ENCODE results near the gene SEC11C.
"Not testable (repeated sequence)": the region's sequence is repeated elsewhere in the genome, so short reads cannot be mapped to it uniquely, and the experiment has no call there.

SEC11C gene

DNA sequence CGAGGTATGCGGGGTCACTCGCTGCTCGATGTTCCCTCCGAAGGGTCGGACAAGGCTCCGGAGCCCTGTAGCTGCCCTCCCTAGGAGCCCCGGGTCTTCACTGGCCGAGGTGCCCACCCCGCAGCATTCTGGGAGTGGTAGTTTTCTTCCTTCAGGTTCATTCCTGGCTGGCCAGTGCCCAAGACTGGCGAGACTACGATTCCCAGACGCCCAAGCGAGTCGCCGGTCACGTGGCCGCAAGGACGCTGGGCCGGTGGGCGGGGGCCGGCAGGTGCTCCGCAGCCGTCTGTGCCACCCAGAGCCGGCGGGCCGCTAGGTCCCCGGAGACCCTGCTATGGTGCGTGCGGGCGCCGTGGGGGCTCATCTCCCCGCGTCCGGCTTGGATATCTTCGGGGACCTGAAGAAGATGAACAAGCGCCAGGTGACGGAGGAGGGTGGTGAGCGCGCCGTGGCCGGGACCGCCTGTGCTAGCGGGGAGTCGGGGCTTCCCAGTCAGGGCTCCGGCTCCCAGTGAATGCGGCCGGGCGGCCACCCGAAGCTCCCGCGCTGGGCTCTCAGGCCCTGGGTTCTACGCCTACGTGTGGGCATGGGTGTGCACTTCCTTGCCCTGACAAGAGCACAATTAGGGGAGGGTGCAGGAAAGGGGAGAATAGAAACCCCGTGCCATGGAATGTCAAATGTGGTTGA is at the start of gene SEC11C:
SEC11C (plus strand) TSS at position 270 of the 687 bp plus-strand sequence; CDS start at position 335, 65 bp downstream.
- peak; percentile 96 for DNase-seq (ENCODE audit: low spot score)

- no peak for DNase-seq (ENCODE audit: low spot score)
Observed at GRCh38 chr18:59090966-59091603, 48.6 kb upstream of the SEC11C start.

GRCh38 chr18:59093668-59094067 is 46.0 kb upstream of the SEC11C start:
- DNase-seq (ENCODE audit: low spot score): no peak

- DNase-seq (ENCODE audit: low spot score): no peak
Observed at GRCh38 chr18:59094569-59094968, 45.1 kb upstream of the SEC11C start.

GRCh38 chr18:59096098-59096789 is 43.4 kb upstream of the SEC11C start:
- no peak for DNase-seq (ENCODE audit: low spot score)

DNA sequence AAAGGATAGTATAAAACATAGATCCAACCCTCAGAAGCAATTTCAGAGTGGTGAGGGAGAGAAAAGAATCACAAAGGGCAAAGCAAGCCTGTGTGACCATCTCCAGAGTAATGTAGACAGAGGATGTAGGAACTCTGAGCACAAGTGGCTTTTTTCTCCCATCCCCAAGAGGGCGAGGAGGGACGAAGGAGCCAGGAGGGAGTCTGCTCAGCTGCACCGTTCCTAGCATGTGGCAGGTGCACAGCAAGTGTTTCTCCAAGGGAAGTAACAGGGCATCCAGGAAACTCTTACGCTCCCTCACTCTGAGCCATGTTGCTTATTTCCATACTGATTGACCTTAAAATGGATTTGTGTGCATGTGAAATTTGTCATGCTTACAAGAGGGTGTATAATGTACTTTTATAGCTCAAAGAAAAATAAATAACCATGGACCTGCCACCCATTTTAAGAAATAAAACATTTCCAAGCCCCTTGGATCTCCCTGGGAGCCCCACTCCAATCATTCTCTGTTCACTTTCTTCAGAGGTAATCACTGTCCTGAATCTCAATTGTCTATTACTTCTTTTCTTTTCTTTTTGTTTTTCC is 37.8 kb upstream of the SEC11C start:
- no peak for DNase-seq (ENCODE audit: low spot score)

DNA sequence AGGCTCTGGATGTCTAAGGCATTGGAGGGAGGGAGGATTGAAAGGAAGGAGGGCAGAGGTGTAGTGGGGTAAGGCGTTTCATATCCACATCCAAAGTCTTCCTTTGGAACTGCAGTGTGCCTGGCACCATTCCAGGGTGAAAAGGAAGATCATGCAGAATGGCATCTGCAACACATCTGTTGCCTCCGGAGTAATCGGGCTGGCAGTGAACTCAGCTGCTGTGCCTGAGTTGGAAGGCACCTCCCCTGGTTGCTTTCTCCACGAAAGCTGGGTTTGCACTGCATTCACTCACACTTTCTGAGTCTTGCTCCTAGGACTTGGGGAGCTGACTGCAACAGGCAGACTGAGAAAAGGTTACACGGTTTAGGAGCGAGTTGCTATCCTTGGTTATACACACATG is 30.3 kb upstream of the SEC11C start:
- DNase-seq (ENCODE audit: low spot score): no peak

DNA sequence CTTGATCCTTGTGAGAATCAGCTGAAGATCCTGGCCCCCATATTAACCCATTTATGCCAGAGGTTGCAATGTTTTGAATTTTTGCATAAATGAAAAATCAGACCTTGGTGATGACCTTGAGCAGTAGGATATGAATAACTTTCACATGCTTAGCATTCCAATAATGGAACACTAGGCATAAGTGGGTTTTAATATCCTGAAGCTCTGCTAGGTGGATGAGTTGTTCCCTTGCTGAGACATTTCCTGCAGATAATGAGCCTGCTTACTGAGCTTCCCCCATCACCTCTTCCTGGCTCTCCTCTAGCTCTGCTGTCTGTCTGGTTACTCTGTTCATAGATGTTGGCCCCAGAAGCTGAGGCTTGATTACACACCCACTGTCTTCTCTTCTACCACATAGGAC is 25.5 kb upstream of the SEC11C start:
- no peak for DNase-seq (ENCODE audit: low spot score)

DNA sequence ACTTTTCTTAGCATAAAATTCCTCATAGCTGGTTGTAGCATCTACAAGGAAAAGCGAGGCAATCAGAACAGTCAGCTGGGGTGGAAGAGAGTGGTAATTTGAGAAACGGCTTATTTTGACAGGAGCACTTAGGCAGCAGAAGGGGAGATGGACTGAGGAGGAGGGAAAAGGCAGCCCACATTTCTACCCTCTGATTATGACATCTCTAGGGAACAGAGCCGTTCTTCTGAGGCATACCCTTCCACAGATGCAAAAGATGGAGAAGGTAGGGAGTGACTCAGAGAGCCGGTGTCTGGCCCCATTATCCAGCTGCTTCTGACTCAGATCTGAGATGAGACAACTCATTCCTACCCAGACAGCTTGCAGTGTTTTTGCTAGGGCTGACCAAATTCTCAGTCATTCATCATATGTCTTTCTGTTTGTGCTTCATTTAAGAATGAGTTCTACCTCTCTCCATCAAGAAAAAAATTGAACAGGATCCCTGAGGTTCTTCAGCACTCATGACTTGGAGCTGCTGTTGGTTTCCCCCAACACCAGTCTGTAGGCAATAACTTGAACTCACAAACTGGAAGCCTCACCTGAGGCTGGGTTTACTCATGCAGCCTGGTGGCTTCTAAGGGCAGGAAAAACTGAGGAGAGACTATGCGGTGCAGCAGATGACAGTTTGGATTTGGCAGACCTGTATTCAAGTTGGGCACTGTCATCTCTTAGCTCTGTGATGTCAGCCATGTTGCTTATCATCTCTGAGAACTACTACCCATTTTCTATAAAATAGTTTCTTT is 15.9 kb upstream of the SEC11C start:
- no peak for DNase-seq (ENCODE audit: low spot score)

DNA sequence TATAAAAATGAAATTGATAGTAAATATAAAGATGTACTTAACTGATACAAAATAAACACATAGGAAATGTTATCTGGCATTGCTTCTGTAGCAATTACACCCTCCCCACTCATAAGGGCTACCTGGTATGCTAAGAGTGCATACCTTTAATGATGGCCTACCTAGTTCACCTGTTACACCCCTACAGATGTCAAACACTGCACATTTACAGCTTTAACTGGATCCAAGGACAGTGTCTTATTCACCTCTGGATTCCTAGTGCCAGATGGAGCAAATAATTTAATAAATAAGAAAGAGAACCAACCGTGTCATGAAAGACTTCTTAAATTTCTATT is 15.3 kb upstream of the SEC11C start:
- DNase-seq (ENCODE audit: low spot score): no peak

GRCh38 chr18:59127047-59127446 is 12.6 kb upstream of the SEC11C start:
- no peak for DNase-seq (ENCODE audit: low spot score)

GRCh38 chr18:59129951-59130703 is 9.6 kb upstream of the SEC11C start:
- DNase-seq (ENCODE audit: low spot score): no peak

- no peak for DNase-seq (ENCODE audit: low spot score)
Observed at GRCh38 chr18:59132810-59133465, 6.7 kb upstream of the SEC11C start.

GRCh38 chr18:59139291-59139614 is 431 bp upstream of the SEC11C start:
- peak; percentile 92 for DNase-seq (ENCODE audit: low spot score)

DNA sequence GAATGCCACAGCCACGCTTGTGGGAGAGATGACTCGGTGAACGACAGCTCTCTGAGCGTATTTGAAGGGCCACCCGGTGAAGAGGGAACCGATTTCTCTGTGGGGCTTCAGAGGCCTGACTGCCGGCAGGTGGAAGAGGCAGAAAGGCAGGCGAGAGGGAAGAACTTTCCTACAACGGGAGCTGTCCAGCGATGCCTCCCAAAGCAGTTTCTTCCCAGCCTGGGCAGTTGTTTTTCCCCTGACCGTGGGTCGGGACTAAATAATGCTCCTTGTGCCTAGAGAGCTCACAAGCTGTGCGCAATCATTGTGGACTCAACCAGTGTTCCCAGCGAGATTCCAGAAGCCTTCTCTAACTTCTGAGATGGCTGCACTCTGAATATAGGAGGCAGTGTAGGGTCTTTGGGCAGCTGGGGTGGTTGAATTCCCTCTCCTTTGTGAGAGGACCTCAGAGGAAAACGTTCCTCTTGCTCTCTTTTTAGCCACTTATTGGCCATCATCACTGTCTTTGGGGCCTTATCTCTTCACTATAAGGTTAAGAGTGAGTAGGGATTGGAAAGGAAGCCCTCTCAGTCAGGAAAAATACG is 710 bp downstream of the SEC11C start:
- peak; percentile 10 for DNase-seq (ENCODE audit: low spot score)

DNA sequence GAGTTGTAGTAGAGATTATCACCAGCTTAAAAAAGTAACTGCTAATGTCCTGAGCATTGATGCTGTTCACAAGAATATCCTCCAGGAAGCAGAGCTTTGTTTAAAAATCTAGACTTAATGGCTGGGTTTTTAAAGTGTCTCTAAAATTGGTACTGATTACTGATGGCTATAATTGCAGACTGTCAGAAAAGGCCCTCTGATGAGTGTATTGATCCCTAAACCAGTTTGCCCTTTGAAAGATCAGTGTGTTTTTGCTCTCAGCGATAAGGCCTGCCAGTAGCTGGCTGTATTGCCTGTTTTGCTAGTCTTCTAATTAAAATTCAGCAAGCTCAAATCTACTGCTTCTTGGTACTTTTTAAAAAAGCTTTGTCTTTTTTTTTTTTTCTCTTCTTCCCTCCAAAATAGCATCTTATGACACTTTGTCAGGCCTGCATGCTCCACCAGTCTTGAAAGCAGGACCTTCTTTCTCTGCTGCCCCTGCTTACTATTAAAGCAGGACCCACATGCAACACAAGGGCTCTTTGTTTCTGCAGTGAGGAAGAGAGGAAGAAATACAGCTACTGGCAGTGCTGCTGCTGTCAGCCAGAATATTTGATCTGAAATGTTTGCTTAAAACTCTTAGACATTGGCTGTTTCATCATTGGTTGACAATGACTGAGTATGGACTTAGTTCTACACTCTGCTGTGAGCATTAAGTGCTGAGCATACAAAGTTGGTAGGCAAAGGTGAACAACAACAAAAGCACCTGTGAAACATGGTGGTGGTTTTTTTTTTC is 1.8 kb downstream of the SEC11C start:
- DNase-seq (ENCODE audit: low spot score): no peak

- no peak for DNase-seq (ENCODE audit: low spot score)
Observed at GRCh38 chr18:59142274-59142673, 2.6 kb downstream of the SEC11C start.

DNA sequence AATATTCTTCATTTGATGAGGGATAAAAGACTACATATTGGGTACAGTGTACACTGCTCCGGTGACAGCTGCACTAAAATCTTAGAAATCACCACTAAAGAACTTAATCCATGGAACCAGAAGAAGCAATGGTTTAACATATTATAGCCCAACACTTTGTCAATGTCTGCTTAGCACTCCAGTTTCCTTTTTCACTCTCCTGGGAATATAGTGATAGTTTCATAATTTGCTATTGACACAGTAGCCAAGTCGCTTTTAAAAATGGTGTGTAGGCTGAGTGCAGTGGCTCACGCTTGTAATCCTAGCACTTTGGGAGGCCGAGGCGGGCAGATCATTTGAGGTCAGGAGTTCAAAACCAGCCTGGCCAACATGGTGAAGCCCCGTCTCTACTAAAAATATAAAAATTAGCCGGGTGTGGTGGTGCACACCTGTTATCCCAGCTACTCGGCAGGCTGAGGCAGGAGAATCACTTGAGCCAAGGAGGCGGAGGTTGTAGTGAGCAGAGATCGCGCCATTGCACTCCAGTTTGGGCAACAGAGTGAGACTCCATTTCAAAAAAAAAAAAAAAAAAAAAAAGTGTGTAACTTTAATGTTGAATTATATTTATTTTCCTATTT is 3.2 kb downstream of the SEC11C start:
- DNase-seq (ENCODE audit: low spot score): not testable (repeated sequence)

DNA sequence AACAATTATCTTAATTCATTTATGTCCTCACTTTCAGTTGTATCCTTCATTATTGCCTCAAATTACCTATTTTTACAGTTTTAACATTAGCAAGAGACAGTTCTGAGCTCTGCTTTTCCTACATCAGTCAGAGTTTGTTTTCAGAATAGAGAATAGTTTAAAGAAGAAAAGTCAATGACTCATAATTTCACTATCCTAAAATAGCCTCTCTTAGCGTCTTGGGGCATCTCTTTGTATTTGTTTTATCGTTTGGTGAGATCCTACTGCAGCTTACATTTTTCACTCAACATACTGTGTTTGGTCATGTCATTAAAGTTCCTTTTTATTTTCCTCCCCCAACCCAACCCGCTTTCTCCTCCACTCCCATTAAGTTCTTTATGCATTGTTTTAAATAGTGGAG is 3.8 kb downstream of the SEC11C start:
- no peak for DNase-seq (ENCODE audit: low spot score)
